CD1c-positive myeloid dendritic cell (primary cell): ENCODE measurements around the gene PLB1.
A peak's percentile ranks its signal among the peaks of the same experiment; 100 is the strongest.
"Not testable (repeated sequence)": the region's sequence is repeated elsewhere in the genome, so short reads cannot be mapped to it uniquely, and the experiment has no call there.

ENCODE experiments used
- DNase-seq: peaks from one replicate; pipeline ENCODE4 v3.0.0-alpha.2; 2016; ENCODE audit errors: extremely low spot score

The PLB1 gene

DNA sequence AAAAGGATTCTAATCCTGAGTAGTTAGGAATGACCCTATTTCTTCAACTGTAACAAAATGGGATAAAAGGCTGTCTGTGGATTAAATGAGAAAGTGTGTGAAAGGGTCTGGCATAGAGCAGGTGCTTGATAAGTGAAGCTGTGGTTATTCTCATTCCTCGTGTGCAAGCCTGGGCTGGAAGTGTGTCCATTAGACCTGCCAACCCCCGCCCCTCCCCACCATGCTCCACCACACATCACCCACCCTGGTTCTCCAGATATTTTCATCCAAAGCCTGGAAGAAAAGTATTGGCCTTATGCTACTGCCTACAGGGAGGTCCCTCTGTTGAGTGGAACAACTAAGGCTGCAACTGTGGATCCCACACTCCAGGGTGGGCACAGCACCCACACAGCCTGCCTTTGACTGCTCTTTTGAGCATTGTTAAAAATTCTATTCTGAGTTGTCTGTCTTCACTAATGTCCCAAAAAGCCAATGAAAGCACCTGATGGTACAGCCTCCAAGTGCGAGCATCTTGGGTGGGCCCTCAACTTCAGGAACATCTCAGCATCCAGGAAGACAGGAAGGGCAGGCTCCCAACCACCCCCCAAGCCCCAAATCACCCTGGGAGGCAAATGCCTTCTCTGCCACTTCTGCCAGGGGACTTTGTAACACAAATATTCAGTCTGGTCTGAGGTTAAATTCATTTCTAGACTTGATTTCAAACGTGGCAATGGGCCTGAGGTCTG, 153.0 kb downstream of the PLB1 start:
- no peak for DNase-seq

DNA sequence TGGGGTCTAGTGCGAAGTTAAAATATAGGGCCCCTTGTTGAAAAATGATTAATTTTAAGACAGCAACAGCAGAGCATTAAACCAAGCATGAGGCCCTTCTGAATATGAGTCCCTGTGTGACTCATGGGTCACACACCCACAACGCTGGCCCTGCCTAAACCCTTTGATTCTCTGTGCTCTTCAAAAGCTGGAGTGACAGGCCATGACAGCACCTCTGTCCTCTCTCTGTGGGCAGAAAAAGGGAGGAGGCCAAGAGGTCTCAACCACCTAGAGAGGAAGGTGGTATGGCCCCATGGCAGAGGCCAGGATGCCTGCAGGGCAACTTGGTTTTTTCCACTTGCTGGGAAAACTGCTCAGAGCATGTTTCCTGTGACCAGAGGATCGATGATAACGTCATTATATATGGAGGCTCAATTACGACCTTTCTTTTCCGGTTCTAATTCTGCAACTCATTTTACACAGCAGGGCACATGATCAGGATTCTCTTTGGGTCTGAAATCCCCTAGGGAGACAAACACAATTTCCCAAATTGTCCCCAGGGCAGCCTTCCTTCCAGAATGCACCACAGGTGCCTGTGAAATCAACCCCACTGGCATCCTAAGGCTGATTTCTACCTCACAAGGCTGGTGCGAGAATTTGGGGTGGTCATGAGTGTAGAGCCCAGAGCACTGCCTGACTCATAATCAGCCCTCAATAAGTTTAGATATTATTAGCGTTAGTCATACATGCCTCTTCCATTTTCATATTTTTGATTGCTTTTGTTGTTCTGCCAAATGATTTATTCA, 153.8 kb downstream of the PLB1 start:
- peak; percentile 63 for DNase-seq

DNA sequence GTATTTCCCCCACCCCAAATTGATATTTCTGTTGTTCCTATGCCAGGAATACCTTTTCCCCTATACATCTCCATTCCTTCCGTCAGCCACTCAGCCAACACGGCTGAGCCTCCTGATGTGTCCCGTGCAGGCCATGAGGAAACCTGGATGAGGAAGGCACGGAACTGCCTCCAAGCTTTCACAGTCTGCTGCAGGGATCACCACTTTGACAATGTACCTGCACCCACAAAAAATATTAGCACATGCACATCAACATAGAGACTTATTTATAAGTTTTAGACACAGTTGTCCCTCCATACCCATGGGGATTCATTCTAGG, 154.4 kb downstream of the PLB1 start:
- DNase-seq, result no peak

DNA sequence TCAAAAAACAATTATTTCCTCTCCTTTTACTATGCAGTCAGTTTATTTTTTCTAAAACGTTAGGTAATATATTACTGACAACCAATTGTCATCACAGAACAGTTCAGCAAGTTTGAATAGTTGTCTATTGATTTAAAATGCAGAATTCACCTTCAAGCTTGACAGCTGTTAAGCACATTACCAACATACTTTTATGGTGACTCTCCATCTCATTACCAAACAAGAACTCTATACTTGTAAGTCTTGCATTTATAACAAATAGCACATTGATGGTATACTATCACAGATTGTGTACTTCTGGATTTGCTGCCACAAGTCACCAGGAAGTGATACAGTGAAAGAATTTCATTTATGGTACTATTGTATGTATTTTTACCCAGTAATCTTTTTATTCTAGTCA, 156.4 kb downstream of the PLB1 start:
- no peak for DNase-seq

DNA sequence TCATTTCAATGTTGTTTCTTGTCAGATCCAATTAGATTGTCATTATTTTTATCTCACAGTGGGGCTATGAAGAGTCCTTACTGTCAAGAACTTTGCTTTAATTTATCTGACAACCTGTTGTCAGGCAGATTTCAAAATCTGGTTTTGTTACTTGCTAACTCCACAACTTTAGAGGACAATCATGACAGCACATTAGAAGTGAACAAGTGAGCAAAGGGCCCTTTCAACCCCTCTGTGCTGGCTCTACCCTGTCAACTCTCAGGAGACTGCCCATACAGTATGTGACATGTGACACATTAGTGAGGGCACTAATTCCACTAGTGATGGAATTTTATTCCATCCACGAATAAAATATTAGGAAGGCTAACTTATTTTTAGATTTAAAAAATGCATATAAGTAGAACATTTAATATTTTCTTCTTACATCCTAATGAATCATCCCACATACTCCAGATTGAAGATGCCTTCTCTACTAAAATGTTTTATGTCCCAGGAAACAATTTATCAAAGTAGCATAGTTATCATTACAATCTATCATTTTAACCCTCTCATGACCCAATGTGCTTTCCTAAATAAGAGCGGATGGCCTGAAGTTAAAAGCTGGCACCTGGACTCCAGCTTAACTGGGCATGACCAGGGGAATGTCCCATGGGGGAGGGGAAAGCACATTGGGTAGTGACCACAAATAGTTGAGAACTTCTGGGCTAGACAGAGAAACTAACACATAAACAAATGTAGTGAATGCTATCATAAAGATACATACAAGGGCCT, 158.2 kb downstream of the PLB1 start:
- DNase-seq, result no peak

DNA sequence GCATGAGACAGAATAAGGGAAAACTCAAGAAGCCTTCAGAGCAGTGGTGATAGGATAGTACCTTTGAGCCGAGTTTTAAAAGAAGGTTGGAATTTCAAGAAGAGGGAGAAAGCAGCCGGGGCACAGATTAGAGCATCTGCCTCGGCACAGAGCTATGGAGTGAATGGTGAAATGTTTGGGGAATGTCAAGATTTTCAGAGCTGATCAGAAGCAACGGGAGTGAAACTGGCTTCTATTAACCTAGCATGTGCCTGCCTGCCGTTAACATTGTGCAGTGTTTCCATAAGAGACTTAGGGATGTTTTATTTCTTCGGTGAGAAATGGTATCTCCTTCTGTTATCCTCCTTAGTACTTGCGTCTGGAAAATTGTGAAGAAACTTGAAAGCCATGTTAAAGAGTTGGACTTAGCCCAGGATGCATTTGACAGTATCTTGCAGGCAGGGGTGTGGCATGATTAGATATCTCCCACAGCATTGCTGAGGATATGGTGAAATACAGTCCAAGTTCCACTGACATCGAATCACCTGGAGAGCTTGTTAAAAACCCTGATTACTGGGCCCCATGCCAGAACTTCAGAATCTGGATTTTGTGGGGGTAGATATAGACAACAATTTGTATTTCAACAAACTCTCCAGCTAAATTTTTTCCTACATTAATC, 158.9 kb downstream of the PLB1 start:
- no peak for DNase-seq

DNA sequence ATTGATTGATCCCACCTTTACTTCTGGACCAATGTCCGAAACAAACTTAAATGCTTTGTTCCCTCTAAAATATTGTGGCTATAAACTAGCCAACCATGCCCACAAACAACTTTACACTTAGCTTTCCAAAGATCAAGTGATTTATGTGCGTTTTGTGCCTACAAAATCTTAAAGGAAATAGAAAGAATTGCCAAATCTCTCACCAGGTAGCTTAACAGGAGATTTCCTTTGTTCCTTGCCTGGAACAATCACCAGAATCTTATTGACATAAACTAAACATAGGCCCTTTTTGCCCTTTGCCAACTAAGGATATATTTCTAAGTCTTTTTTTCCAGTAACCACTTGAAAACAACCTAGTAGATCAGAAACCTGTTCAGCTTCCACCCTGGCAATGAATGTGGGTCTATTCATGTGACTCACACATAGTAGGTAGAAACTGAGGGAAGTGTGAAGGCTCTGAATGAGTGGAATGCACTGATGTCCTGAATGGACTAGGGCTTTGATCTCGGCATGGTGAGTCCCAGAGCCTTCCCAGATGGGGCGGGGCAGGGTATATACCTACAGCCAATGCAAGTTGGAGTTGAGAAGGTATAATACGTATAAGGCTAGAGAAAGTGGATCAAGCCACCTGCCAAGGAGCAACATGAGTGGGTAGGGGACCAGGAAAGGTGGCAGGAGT, 161.2 kb downstream of the PLB1 start:
- peak; percentile 18 for DNase-seq

DNA sequence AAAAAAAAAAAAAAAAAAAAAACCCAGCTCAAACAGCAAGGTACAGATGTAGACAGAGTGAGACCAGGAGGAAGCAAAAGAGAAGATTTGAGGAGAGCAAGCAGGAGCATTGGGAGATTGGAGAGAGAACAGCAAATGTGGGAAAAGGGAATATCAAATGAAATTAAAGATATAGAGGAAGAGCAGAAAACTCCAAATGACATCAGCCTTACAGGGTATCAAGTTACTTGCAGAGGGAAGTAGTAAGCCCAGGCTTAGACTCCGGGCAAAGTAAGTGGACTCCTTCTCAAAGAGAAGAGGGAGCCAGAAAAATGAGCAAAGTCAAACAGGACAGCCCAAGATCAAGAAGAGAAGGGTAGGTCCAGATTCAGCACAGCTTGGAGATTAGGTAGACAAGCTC, 162.5 kb downstream of the PLB1 start:
- no peak for DNase-seq

DNA sequence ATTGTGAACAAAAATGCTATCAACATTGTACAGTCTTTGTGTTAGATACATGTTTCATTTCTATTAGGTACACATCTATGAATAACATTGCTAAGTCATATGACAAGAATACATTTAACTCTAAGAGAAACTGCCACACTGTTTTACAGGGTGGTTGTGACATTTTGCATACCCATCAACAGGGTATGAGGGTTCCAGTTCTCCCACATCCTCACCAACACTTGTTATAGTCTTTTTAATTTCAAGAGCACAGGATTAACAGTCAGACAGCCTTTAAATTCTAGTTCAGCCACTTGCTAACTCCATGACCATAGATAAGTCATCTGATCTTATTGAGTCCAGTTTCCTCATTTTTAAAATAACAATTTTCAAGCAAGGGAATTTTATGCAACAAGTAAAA, 163.3 kb downstream of the PLB1 start:
- peak; percentile 10 for DNase-seq

DNA sequence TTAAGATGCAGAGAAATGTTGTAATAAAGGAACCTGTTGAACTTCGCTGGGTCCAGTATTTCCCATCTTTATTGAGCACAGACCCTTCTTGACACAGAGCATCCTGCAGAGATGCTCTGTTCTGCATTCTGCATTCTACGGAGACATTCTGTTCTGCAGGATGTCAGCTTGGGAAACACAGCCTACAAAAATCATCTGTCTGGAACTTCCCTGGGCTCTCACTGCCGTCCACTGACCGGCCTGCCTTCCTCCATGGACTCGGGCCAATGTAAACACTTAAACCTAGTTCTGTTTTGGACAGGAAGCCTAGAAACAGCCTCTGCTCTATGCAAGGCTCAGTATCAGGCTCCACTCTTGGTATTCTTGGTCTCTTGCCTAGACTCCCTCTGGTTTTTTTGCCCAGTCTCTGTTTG, 165.7 kb downstream of the PLB1 start:
- no peak for DNase-seq

DNA sequence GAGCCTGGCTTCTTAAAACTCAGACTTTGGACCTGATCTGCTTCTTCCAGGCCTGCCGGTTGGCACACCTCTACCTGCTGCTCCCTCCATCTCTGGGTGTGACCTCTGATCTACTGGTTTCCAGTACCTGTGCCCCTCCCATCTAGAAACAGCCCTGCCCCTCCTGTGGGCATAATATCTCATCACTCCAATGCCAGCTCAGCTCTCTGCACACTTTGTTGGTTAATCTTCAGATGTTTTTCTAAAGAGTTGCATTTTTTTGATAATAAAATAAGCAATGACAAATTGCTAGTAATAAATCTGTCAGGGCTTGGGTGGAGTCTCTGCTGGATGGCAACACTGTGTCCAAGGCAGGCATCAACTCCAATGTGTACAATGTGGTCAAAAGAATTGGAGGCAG, 166.2 kb downstream of the PLB1 start:
- no peak for DNase-seq

DNA sequence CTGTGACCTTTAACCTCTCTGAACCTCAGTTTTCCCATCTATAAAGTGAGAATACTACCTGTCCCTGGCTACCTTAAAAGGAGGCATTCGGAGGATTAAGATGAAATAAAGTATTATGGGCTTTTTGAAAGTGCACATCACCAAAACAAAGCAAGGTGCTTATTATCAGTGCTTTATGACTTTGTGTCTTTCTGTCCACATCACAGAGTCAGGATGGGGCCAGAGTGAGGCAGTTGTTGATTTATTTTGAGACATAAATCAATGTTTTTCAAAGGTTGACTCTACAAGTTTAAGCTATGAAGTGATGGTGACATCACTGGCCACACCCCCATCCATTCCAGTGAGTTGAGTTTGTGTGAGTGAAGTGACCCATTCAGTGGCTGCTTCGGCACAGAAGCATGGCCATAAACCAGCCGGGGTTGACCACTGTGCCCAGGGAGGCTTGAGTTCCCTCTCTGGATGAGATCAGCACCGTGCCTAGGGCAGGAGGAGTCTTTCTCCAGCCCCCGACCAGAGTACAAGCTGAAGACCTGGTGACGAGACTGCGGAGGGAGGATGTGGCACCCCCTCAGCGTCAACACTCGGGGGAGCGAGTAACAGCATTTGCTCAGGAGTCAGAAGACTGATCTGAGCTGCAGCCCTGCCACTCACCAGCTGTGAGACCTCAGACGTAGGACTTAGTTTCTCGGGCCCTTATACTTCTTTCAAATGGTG, 166.8 kb downstream of the PLB1 start:
- no peak for DNase-seq

DNA sequence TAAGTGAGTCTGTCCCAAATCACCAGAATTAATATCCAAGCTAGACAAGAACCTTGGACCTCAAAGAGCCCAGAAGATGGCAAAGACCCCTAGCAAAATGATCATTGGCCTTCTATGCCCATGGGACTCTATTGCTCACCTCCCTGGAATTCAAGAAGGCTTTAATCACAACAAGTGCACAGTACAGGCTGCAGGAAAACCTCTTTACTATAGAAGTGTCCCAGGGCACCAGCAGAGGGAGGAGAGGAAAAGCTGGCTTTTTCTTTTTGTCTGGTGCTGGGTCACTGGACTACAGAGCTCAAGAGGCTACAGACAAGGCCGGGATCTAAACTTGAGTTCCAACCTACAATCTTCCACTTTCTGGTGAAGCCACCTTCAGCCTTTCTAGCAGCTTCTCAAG, 167.5 kb downstream of the PLB1 start:
- no peak for DNase-seq

DNA sequence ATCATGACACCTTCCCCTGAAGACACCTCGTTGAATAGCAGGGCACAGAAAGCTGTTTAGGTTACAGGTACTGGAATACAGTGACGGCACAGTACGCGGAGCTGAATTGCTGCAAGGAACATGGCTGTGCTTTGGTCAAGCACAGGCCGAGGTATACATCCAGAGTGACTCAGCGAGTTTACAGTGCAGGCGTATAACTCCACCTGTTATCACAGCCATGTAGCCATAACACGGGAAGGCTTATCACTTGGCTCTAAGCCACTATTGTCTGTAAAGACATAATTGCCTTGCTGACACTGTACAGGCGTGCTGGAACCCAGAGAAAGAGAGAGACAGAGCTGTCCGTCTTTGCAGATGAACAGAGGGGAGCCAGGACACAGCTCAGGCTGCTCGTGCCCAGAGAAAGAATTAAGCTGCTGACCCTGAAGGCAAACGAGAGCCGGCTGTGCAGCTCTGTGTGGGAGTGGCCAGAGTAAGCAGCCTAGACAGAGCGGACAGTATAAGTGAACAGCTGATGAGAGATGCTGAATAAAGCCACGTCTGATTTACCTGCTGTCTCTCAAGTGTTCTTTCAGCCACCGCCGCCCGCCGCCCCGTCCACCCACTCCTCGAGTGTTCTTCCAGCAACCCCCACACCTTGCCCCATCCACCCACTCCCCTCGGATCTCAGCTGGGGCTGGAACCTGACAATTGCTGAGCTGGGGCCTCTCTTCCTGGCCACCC, 168.4 kb downstream of the PLB1 start:
- no peak for DNase-seq

DNA sequence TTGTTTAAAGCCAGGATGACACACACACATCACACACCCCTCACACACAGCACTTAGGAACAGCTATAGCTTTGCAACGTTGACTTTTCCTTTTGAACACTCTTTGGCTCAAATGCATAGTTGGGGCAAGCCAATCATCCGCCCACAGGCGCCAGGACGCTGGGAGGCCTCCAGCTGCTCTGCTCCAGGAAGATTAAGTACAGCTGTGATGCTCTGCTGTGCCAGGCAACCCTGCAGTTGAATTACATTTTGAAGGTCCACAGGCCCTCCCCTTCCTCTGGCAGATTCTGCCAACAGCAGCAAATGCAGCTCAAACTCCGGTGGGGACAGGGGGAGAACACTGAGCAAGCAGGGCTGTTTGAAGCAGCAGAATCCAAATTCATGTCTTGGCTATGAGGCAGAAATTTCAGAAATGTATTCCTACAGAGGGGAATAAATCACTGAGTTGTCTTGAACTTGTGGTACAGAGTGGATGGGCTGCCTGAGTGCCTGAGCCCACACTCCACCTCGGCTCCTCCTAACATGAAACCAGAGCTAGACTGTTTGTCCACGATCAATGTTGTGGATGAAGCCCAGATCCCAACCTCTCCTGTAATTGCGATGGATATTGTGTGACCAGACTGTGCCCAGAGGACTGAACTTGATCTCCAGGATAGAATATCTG, 169.3 kb downstream of the PLB1 start:
- DNase-seq, result no peak

DNA sequence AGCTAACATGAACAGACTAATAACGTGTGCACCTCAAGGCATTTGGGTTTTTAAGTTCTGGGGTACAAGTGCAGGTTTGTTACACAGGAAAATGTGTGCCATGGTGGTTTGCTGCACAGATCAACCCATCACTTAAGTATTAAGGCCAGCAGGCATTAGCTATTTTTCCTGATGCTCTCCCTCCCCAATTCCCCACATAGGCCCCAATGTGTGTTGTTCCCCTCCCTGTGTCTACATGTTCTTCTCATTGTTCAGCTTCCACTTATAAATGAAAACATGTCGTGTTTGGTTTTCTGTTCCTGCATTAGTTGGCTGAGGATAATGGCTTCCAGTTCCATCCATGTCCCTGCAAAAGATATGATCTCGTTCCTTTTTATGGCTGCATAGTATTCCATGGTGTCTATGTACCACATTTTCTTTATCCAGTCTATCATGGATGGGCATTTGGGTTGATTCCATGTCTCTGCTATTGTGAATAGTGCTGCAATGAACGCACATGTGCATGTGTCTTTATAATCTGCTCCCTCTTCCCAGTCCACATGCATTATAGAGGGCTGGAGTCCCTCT, 170.0 kb downstream of the PLB1 start:
- DNase-seq, result not testable (repeated sequence)

DNA sequence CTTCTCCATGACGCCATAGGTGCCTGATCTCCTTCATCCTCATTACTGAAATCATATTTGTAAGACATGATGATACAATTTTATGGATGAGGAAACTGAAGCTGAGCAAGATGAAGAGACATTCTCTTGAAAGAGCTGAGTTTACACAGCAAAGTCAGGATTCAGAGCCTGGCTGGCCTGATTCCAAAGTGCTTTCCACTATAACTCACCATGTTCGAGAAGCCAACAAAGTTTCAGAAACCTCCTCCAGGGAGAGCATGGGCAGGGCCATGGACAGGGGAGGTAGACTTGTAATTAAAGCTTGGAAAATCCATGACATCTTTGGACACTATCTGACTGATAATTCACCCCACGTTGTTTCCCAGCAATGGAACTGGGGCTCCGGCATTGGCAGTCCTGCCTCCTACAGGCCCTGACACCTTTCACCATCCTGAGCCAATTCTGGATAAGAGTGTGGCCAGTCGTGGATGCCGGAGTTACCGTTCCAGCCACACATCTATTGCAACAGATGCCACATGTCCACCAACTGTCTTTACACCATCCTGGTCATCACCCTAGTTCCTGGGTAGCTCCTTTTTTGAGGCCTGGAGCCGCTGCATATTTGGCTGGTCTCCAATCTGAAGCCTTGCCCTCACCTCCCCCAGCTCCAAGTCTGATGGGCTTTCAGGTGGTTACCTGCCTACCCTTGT, 170.8 kb downstream of the PLB1 start:
- no peak for DNase-seq

DNA sequence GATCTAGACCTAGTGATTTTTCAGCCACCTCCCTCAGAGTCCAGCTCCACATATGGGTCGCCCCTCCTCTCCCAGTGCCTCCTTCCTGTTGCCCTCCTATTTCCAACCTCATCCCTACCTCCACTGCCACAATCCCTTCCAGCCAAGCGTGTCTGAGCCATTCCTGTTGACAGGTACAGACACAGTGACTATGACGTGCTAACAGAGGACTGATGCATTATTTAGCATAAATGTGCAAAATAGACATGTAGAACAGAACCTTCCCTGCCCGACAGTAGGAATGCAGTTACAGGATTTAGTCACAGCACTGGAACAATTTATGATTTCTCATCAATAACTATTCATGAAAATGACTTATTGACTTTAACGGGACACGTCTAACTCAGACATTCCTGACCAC, 171.4 kb downstream of the PLB1 start:
- DNase-seq, result no peak
